Astrocyte (in vitro differentiated cells and primary cell): ENCODE measurements around the gene COLGALT1. TPM values are rescaled to one million over a fixed set of nuclear protein-coding genes. Genes with fewer than 3 reads are reported as not detected.
"Not testable (repeated sequence)": the region's sequence is repeated elsewhere in the genome, so short reads cannot be mapped to it uniquely, and the experiment has no call there.

Experiments
- DNase-seq: peaks from one replicate; pipeline ENCODE4 v3.0.0-alpha.2; 2010; ENCODE audit warnings: low read depth
- FAIRE-seq: peaks from 2 replicates; lab custom pipeline; 2011; peaks lifted over from hg19 to GRCh38; lab: Jason Lieb, UNC
- H2AFZ ChIP-seq: 2 replicates; pipeline ENCODE4 v1.6.0; 2012; ENCODE audit warnings: low read depth, low read length, inconsistent platforms
- H3K27ac ChIP-seq: 2 replicates; pipeline ENCODE4 v1.5.1; 2011; ENCODE audit warnings: low read depth, low read length, inconsistent platforms
- H3K27me3 ChIP-seq: 2 replicates; pipeline ENCODE4 v1.6.0; 2011; ENCODE audit warnings: low read length, inconsistent platforms; ENCODE audit not compliant: insufficient read depth
- H3K36me3 ChIP-seq: 2 replicates; pipeline ENCODE4 v1.5.1; 2011; ENCODE audit warnings: low read length, inconsistent platforms; ENCODE audit not compliant: insufficient read depth
- H3K4me1 ChIP-seq: 2 replicates; pipeline ENCODE4 v1.5.1; 2011; ENCODE audit warnings: low read length, inconsistent platforms; ENCODE audit not compliant: insufficient read depth
- H3K4me2 ChIP-seq: 2 replicates; pipeline ENCODE4 v1.6.0; 2012; ENCODE audit warnings: low read length, inconsistent platforms
- H3K4me3 ChIP-seq: 2 replicates; pipeline ENCODE4 v1.5.1; 2011; ENCODE audit warnings: low read depth, mild to moderate bottlenecking, low read length, inconsistent platforms; ENCODE audit not compliant: insufficient read depth
- H3K79me2 ChIP-seq: 2 replicates; pipeline ENCODE4 v1.6.0; 2012; ENCODE audit warnings: mild to moderate bottlenecking, low read length, inconsistent platforms; ENCODE audit not compliant: insufficient read depth
- H3K9ac ChIP-seq: 2 replicates; pipeline ENCODE4 v1.6.0; 2012; ENCODE audit warnings: mild to moderate bottlenecking, low read length, inconsistent platforms
- H3K9me3 ChIP-seq: 2 replicates; pipeline ENCODE4 v1.5.1; 2012; ENCODE audit warnings: low read depth, mild to moderate bottlenecking, low read length, inconsistent platforms; ENCODE audit not compliant: insufficient read depth
- H4K20me1 ChIP-seq: 2 replicates; pipeline ENCODE4 v1.6.0; 2012; ENCODE audit warnings: low read length, inconsistent platforms; ENCODE audit not compliant: insufficient read depth
- H3K27ac Mint-ChIP-seq: one replicate; pipeline ENCODE4 v1.8.0; 2021; ENCODE audit warnings: mild to moderate bottlenecking, mixed read lengths; ENCODE audit not compliant: unreplicated experiment
- H3K27me3 Mint-ChIP-seq: one replicate; pipeline ENCODE4 v1.8.0; 2021; ENCODE audit warnings: low read depth, mixed read lengths; ENCODE audit not compliant: unreplicated experiment
- H3K36me3 Mint-ChIP-seq: one replicate; pipeline ENCODE4 v1.8.0; 2021; ENCODE audit warnings: low read depth, mixed read lengths; ENCODE audit not compliant: unreplicated experiment
- H3K4me1 Mint-ChIP-seq: one replicate; pipeline ENCODE4 v1.8.0; 2021; ENCODE audit warnings: low read depth, mixed read lengths; ENCODE audit not compliant: unreplicated experiment
- H3K4me3 Mint-ChIP-seq: one replicate; pipeline ENCODE4 v1.8.0; 2021; ENCODE audit warnings: mild to moderate bottlenecking, moderate library complexity, mixed read lengths; ENCODE audit not compliant: unreplicated experiment
- H3K9me3 Mint-ChIP-seq: one replicate; pipeline ENCODE4 v1.8.0; 2021; ENCODE audit warnings: mild to moderate bottlenecking, mixed read lengths; ENCODE audit not compliant: unreplicated experiment
- CTCF ChIP-seq: IDR thresholded peaks from 2 replicates; pipeline ENCODE4 v1.5.1; 2011; ENCODE audit warnings: low read depth, mild to moderate bottlenecking, inconsistent platforms, low read length, moderate library complexity; ENCODE audit not compliant: insufficient read depth
- EZH2 ChIP-seq: IDR thresholded peaks from 2 replicates; pipeline ENCODE4 v1.6.1; 2012; ENCODE audit warnings: mild to moderate bottlenecking, low read length, inconsistent platforms; ENCODE audit not compliant: insufficient read depth
- total RNA-seq: library from RNA; stranded (reverse); gene quantifications from 2 replicates; pipeline ENCODE4 v1.2.1, GENCODE V29; 2021

COLGALT1 gene
- total RNA-seq, 1 donor from 2014 or later, result 137 TPM

GRCh38 chr19:17590866-17591265 is 35.4 kb downstream of the COLGALT1 start:
- Mint-ChIP-seq H3K27me3 (peaks cover 14% of the 10 kb centered on the region), H3K9me3 (peaks cover 6% of the 10 kb centered on the region), H3K4me3 (no peak overlapping the region), H3K27ac (no peak overlapping the region), H3K4me1 (no peaks in the 10 kb centered on the region), H3K36me3 (no peaks in the 10 kb centered on the region)
- TF ChIP-seq EZH2 (no peak), CTCF (no peak)
- Histone ChIP-seq H3K27me3 (peaks cover 2% of the 10 kb centered on the region), H4K20me1 (no peaks in the 10 kb centered on the region), H3K4me1 (no peaks in the 10 kb centered on the region), H3K4me3 (no peak overlapping the region), H3K36me3 (no peaks in the 10 kb centered on the region), H3K4me2 (no peak overlapping the region), H3K27ac (no peak overlapping the region), H3K79me2 (no peaks in the 10 kb centered on the region), H3K9me3 (no peaks in the 10 kb centered on the region), H2AFZ (no peak overlapping the region), H3K9ac (no peak overlapping the region)
- DNase-seq, result no peak
- no peak for FAIRE-seq

DNA sequence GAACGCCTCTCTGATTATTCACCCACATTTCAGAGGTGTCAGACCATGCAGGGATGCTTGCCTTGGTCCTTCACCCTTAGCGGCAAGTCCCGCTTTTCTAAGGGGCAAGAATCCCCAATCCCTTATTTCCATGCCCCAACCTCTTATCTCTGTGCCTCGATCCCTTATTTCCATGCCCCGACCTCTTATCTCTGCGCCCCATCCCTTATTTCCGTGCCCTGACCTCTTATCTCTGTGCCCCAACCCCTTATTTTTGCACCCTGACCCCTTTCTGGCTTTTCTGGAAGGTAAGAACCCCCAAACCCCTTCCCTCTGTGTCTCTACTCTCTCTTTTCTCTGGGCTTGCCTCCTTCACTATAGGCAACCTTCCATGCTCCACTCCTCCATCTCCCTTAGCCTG is 38.8 kb downstream of the COLGALT1 start:
- not testable (repeated sequence) for H3K36me3 ChIP-seq, FAIRE-seq, H3K79me2 ChIP-seq, H3K9me3 Mint-ChIP-seq, H3K27ac Mint-ChIP-seq, H3K36me3 Mint-ChIP-seq, H3K4me2 ChIP-seq, H3K4me1 ChIP-seq, H3K9me3 ChIP-seq, H3K27me3 ChIP-seq, DNase-seq, H3K4me3 Mint-ChIP-seq, H3K4me1 Mint-ChIP-seq, H4K20me1 ChIP-seq, H2AFZ ChIP-seq, H3K9ac ChIP-seq, H3K27ac ChIP-seq, H3K4me3 ChIP-seq
- peaks cover 14% of the 10 kb centered on the region for H3K27me3 Mint-ChIP-seq

GRCh38 chr19:17598063-17598462 is 42.6 kb downstream of the COLGALT1 start:
- H3K9me3 Mint-ChIP-seq, result not testable (repeated sequence)
- H3K27me3 ChIP-seq, result peaks cover 12% of the 10 kb centered on the region

DNA sequence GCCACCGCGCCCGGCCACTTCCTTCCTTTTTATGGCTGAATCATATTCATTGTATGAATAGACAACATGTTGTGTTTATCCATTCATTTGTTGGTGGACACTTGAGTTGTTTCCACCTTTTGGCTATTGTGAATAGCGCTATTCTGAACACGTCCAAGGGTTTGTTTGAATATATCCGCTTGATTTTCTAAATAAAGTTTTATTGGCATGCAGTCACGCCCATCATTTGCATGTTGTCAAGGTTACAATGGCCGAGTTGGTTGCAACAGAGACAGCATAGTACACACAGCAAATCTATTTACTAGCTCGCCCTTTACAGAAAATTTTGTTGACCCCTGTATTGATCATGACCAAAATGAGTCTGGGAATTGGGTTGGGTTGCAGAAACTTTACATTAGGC is 43.5 kb downstream of the COLGALT1 start:
- H4K20me1 ChIP-seq, result no peaks in the 10 kb centered on the region
- Mint-ChIP-seq H3K36me3 (no peaks in the 10 kb centered on the region), H3K9me3 (peaks cover 2% of the 10 kb centered on the region), H3K4me1 (no peaks in the 10 kb centered on the region), H3K27ac (no peak overlapping the region), H3K4me3 (no peak overlapping the region), H3K27me3 (peaks cover 27% of the 10 kb centered on the region)
- TF ChIP-seq EZH2 (no peak), CTCF (no peak)
- H3K79me2 ChIP-seq, result no peaks in the 10 kb centered on the region
- no peaks in the 10 kb centered on the region for H3K9me3 ChIP-seq
- no peak overlapping the region for H3K9ac ChIP-seq
- H3K4me1 ChIP-seq, result no peaks in the 10 kb centered on the region
- FAIRE-seq (no peak), DNase-seq (no peak)
- H3K4me3 ChIP-seq, result no peak overlapping the region
- peaks cover 13% of the 10 kb centered on the region for H3K27me3 ChIP-seq
- no peaks in the 10 kb centered on the region for H3K36me3 ChIP-seq
- no peak overlapping the region for H2AFZ ChIP-seq
- no peak overlapping the region for H3K4me2 ChIP-seq
- no peak overlapping the region for H3K27ac ChIP-seq

More at GRCh38 chr19:17598063-17598462, 42.6 kb downstream of the COLGALT1 start:
- H3K27me3 Mint-ChIP-seq, result peaks cover 24% of the 10 kb centered on the region
- not testable (repeated sequence) for H2AFZ ChIP-seq, H3K4me1 ChIP-seq, H3K79me2 ChIP-seq, H3K36me3 ChIP-seq, H3K27ac ChIP-seq, H3K9ac ChIP-seq, H3K9me3 ChIP-seq, DNase-seq, H3K4me3 ChIP-seq, FAIRE-seq, H3K4me1 Mint-ChIP-seq, H4K20me1 ChIP-seq, H3K36me3 Mint-ChIP-seq, H3K27ac Mint-ChIP-seq, H3K4me2 ChIP-seq, H3K4me3 Mint-ChIP-seq
